TTC549 (cell line): ENCODE measurements around the gene RFC3.
"Not testable (repeated sequence)": the region's sequence is repeated elsewhere in the genome, so short reads cannot be mapped to it uniquely, and the experiment has no call there.

Source experiments
- FAIRE-seq: peaks from 2 replicates; lab custom pipeline; 2012; peaks lifted over from hg19 to GRCh38; lab: Jason Lieb, UNC

The RFC3 gene, protein sequence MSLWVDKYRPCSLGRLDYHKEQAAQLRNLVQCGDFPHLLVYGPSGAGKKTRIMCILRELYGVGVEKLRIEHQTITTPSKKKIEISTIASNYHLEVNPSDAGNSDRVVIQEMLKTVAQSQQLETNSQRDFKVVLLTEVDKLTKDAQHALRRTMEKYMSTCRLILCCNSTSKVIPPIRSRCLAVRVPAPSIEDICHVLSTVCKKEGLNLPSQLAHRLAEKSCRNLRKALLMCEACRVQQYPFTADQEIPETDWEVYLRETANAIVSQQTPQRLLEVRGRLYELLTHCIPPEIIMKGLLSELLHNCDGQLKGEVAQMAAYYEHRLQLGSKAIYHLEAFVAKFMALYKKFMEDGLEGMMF

DNA sequence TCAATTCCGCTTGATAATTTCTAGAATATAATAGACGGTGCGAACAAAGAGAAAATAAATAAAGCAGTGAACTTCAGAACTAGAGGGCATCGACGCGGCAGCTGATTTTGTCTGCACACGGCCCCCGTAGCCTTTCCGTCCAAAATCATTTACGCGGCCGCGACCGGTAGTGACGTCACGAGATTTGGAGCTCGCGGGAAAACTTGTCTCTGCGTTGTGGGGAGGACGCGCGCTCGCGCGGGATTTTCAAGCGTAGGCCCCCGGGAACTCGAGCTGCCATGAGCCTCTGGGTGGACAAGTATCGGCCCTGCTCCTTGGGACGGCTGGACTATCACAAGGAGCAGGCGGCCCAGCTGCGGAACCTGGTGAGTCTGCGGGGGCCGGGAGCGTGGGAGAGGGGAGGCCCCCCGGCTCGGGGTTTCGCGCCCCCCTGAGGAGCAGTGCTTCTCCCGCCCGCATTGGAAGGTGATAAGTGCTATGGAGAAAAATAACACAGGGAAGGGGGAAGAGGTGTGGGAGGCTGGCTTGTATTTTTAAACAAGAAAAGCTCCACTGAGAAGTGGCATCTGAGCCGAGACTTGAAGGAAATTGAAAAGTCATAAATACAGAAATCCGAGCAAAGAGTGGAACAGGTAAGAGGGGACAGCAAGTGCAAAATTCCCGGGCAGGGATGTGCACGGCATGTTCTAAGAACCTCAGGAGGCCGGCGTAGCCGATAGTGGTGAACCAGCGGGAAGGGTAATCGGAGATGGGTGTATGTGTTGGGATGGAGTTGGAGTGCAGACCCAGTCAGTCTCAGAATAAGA is at the start of gene RFC3:
Gene RFC3 (plus strand): TSS at position 249 of the 806 bp plus-strand sequence. CDS start 30 bp downstream, at position 279.
- peak; percentile 86 for FAIRE-seq

GRCh38 chr13:33771296-33771695 is 46.7 kb upstream of the RFC3 start:
- no peak for FAIRE-seq

GRCh38 chr13:33773790-33774462 is 44.0 kb upstream of the RFC3 start:
- no peak for FAIRE-seq

GRCh38 chr13:33775339-33776108 is 42.4 kb upstream of the RFC3 start:
- no peak for FAIRE-seq

GRCh38 chr13:33776239-33776881 is 41.6 kb upstream of the RFC3 start:
- no peak for FAIRE-seq

GRCh38 chr13:33782631-33783030 is 35.3 kb upstream of the RFC3 start:
- no peak for FAIRE-seq

GRCh38 chr13:33783212-33783611 is 34.7 kb upstream of the RFC3 start:
- FAIRE-seq = not testable (repeated sequence)

GRCh38 chr13:33784738-33785137 is 33.2 kb upstream of the RFC3 start:
- FAIRE-seq = no peak

DNA sequence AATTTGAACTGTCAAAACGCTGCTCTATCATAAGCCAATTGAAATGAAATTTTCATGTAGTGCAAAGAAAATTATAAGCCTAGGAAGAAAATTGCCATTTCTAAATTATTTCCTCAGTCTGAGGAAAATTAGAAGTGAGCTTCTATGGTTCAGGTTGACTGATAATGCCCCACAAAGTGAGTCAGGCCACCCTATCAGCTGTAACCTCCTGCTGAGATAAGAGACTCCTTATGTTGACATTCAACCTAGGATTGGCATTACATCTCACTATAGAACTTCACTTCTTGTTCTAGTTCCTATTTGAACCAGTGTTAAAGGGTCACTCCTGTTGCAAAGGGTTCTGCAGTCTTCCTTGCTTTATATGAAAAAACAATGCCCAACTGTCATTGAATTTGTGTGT is 32.6 kb upstream of the RFC3 start:
- FAIRE-seq = no peak

DNA sequence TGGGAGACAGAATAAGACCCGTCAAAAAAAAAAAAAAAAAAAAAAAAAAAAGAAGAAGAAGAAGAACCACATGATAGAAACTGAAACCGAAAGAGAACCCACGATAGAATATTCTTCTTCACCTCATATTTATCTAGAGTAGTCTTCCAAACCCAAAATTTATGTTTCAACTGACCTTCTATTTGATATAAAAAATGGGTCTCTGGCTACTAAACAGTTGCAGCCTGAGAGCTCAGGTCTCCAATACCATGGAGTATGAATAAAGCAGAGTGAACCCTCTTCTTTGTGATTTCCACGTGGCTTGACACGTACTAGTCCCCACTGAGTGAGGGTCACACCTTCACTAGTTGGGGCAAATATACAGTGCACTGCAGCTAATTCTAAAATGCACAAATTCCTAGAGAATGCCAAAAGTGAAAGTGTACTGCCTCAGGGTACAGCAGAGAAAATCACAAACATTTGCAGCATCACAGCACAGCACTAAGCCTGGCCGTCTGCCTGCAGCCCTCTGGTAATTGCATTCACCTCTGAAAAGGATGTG is 30.8 kb upstream of the RFC3 start:
- no peak for FAIRE-seq

DNA sequence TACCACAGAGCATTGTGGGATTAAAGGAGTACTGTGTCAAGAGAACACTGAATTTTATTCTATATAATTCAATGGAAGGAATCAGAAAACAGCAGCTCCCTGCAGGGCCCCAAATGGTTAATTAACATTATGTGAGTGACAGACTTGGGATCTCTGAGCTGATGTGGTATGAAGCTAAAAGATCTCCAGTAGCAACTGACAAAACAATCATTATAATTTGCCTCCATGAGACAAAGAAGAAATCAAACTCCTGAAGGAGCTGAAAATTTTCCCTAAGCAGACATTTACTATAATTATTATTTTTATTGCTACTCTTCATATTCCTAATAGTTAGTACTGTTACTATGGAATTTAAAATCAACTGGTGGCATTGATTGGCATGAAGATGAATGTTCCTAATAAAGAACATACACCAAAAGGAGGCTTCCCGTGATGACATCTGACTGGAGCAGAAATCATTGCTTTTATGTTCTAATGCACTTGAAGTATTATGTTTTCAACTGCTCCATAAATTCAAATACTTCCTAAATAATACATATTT is 28.8 kb upstream of the RFC3 start:
- FAIRE-seq = no peak

GRCh38 chr13:33789739-33790138 is 28.2 kb upstream of the RFC3 start:
- FAIRE-seq = no peak

DNA sequence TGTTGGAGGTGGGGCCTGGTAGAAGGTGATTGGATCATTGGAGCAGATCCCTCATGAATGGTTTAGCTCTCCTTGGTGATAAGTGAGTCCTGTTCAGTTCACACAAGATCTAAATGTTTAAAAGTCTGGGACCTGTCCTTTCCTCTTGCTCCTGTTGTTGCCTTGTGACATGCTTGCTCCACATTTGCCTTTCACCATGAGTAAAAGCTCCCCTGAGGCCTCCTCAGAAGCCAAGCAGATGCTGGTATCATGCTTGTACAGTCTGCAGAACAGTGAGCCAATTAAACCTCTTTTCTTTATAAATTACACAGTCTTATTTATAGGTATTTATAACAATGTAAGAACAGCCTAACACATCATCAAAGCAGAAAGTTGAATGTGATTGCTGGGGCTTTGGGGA is 24.2 kb upstream of the RFC3 start:
- FAIRE-seq = no peak

DNA sequence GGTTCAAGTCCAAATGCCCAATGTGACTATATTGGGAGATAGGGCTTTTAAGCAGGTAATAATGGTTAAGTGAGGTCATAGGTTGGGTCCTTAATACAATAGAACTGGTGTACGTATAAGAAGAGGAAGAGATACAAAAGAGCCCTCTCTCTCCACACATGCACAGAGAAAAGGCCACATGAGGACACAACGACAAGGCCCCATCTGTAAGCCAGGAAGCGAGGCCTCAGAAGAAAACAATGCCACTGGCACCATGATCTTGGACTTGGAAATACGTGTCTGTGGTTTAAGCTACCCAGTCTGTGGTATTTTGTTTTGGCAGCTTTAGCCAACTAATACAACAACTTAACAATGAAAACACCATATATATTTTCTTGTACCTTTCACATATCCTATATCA is 23.4 kb upstream of the RFC3 start:
- FAIRE-seq = no peak

DNA sequence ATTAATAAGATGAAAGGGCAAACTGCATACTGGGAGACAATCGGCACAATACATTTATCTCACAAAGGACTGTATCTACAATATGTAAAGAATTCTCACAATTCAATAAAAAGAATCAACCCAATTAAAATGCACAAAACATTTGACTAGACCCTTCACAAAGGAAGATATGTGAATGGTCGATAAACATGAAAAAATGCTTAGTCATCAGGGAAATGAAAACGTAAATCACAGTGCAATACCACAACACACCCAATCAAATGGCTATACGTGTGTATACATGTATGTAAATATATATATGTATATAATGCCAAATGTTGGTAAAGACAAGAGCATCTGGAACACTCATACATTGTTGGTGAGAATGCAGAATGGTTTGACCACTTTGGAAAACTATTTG is 21.9 kb upstream of the RFC3 start:
- FAIRE-seq = no peak

- FAIRE-seq = no peak
Measured at GRCh38 chr13:33797622-33798021, 20.3 kb upstream of the RFC3 start.

GRCh38 chr13:33798023-33798422 is 19.9 kb upstream of the RFC3 start:
- no peak for FAIRE-seq

DNA sequence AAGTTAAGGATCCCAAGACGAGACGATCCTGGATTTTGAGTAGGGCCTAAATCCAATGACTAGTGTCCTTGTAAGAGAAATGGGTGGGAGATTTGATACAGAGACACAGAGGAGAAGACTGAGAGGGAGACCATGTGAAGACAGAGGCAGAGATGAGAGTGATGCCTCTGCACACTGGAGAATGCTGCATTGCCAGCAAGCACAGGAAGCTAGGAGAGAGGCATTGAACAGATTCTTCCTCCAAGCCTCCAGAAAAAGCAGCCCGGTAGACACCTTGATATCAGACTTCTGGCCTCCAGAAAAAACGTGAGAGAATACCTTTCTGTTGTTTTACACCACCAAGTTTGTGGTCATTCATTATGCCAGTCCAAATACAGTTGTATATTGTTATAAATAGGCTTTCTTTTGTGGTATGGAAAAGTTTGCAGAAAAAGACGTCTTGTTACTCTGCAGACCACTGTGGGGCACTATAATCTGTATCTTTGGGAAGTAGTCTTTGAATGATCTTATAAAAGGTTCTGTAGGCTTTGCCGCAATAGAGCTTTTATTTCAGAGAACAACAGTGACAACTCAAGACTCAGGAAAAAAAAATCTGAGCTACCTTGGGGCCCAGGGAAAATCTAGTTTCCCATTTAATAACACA is 17.9 kb upstream of the RFC3 start:
- FAIRE-seq = no peak

DNA sequence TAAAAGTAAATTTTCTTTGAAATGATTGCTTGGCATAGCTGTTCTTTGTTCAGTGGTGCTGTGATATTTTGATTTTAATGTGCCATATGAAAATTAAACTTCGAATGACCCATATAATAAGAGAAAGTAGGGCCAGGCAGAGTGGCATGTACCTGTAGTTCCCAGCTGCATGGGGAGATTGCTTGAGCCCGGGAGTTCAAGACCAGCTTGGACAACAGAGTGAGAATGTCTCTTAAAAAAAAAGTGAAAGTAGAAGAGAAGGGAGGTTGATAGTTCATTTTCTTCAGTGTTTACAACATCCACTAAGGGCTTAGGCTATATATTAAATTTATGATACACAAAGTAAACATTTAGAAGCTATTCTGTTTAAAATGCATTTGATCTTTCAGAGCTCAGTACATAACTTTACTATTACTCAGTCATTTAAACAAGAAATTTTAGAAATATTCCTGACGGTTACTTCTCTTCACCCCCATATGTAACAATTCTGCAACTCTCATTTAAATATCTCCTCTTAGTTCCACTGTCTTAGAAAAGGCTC is 17.2 kb upstream of the RFC3 start:
- FAIRE-seq = no peak

DNA sequence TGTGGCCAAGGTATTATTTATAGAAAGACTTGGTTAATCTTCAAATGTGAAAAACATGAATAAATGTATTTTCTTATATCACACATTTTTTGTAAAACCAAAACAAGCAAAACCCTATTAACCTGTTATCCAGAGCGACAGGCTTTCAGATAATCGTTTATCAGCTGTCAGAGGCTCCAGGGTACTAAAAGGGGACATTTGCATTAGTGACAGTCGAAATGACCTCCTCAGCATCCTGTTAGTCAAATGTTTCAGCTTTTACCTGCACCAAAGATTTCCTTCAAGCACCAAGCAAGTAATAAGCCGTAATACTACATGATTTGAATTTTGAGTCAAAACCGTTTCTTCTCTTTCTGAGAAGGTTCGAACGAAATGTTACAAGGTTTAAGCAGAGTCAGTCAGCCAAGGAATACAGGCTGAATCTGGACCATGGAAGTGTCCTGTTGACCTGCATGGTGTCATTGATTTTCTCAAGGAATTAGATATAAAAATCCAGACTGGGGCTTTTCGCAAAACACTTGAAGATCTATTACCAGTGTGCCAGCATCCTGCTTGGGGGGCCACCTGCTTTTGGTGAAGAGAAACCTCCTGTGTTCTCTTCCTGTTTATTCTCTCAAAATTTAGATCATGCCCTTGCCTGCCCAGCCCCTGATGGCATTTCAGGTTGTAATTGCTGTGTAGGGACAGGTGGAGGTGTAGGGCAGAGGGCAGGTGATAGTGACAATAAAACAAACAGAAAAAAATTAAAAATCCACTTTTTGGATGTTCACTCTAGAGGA is 11.3 kb upstream of the RFC3 start:
- no peak for FAIRE-seq
